GM12874 (cell line): Measurements from ENCODE around the gene SLC25A28.

ENCODE experiments used
- TF ChIP-seq, protein P1 (sequence below): IDR thresholded peaks from 2 replicates; pipeline ENCODE4 v1.5.1; 2011; ENCODE audit warnings: low read depth, mild to moderate bottlenecking, control low read depth, low read length, moderate library complexity; ENCODE audit not compliant: insufficient read depth

The SLC25A28 gene

DNA sequence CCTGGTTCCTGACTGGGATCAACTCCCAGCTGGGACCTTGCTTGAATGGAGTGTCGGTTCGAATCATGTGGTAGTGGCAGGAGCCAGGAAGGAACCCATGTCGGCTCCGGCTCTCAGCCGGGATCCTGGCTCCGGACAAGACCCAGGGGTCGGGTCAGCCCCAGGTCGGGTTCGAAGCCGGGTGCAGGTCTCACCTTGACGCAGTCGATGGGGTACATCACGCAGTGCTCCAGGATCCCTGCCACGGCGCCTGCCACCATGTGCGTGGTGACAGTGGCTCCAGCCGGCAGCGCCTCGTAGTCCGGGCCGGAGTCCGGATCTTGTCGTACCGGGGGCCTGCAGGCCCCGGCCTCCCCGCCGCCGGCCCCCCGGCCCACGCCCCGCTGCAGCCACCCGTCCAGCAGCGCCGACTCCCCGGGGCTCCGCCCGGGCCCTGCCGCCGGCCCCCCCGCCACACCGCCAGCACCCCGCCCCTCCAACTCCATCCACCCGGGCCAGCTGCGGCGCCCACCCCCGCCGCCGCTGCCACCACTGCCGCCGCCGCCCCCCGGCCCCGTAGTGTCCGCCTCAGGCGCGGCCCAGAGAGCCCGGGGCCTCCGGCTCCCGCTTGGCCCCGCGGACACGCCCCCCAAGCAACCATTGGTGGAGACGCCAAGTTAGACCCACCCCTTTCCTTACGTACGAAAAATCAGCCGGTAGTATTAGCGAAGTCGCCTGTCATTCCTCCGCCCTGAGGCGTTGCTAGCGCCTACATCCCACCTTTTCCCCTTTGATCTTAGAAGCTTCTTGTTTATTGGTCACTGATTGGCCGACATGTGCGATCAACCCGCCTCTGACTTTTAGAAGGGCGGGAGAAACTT is at the start of gene SLC25A28:
Gene SLC25A28 (minus strand): TSS at position 589 of the 860 bp plus-strand sequence. CDS start 104 bp downstream, at position 485.
- TF ChIP-seq, protein P1, sequence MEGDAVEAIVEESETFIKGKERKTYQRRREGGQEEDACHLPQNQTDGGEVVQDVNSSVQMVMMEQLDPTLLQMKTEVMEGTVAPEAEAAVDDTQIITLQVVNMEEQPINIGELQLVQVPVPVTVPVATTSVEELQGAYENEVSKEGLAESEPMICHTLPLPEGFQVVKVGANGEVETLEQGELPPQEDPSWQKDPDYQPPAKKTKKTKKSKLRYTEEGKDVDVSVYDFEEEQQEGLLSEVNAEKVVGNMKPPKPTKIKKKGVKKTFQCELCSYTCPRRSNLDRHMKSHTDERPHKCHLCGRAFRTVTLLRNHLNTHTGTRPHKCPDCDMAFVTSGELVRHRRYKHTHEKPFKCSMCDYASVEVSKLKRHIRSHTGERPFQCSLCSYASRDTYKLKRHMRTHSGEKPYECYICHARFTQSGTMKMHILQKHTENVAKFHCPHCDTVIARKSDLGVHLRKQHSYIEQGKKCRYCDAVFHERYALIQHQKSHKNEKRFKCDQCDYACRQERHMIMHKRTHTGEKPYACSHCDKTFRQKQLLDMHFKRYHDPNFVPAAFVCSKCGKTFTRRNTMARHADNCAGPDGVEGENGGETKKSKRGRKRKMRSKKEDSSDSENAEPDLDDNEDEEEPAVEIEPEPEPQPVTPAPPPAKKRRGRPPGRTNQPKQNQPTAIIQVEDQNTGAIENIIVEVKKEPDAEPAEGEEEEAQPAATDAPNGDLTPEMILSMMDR = no peak

DNA sequence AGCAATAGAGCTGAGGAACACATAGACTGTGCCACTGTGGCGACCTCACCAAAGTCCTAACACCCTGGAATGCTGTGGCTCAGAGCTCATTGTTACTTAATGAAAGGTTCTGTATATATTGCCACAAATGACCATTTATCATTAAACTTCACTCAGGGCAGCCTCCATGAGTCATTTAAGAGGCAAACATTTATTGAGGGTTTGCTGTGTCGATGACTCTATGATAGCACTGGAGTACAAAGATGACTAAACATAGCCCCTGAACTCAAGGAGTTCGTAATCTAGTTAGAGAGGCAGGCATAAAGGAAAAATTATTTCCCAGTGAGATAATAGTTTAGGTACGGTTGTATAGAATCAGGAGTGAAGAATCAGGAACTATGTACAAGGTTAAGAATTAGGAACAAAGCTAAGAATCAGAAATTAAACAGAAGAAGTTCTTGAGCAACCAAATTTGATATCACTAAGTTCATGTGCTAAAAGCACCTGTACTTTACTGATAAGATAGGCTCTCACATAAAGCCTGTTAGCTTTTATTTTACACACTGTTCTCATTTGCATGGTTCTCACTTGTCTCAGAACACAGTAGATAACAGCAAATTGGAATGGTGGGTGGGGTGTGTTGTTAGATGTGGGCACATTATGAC is 47.0 kb upstream of the SLC25A28 start:
- TF ChIP-seq, protein P1 = no peak

DNA sequence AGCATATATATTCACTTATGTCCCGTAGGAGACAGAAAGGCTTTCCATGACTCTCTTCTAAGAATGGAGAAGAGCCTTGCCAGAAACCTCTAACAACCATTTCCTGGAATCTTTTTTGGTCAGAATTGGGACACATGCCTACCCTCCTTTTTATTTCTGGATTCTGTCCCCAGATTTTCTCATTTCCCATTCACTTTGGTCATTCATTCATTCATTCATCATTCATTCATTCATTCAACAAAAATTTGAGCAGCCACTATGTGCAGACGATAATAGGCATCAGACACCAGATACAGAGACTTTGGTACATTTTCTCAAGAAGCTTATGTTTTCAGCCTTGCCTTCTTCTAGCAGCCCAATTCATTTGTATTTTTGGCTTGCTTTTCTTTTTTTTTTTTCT is 45.1 kb upstream of the SLC25A28 start:
- TF ChIP-seq, protein P1 = no peak

DNA sequence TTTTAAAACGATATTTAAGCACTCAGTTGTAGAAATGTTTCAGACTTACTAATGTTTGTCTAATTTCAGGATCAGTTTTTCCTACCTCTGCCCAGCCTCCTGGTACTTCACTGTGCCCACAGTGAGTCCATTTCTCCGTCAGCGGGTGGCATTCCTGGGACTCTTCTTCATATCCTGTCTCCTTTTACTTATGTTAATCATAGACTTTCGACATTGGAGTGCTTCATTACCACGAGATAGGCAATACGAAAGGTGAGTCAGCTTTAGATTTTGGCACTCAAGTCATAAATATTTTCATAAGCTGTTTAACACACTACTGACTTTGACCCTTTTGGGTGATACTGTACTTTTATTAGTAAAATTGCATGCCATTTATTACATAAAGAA is 41.1 kb upstream of the SLC25A28 start:
- TF ChIP-seq, protein P1 = no peak

DNA sequence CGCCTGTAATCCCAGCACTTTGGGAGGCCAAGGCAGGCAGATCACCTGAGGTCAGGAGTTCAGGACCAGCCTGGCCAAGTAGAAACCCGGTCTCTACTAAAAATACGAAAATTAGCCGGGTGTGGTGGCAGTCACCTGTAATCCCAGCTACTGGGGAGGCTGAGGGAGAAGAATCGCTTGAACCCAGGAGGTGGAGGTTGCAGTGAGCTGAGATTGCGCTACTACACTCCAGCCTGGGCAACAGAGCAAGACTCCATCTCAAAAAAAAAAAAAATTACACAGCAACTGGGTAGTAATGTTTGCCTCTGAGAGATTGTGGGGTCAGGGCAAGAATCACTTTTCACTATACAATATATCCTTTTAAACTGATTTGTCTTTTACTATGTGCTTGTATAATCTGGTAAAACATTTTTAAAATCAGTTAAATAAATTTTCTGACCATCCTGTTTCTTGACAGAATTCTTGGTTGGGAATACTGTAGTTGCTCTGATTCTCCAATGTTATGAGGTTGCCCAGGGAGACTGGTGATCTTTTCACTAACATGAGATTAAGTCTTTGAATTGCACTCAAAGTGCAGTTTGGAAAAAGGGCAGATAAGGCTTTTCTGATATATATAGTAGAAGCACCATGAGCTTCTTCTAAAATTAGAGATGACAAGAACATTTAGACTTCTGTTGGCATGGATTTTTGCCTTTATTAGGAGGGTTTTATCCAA is 40.6 kb upstream of the SLC25A28 start:
- TF ChIP-seq, protein P1 = no peak

GRCh38 chr10:99659868-99660366 is 39.7 kb upstream of the SLC25A28 start:
- TF ChIP-seq, protein P1 = no peak
